Bladder microvascular endothelial cell (primary cell): ENCODE measurements around the gene NUDT1. TPM values are rescaled to one million over a fixed set of nuclear protein-coding genes. Genes with fewer than 3 reads are reported as not detected.

ENCODE experiments used
- total RNA-seq: library from RNA; depleted of rRNA; stranded (reverse); fragments of >200 nt; gene quantifications from 2 replicates; pipeline ENCODE4 v1.2.3, GENCODE V29; 2014

The NUDT1 gene
- total RNA-seq, result 6.7 and 19.3 TPM in 2 replicates

DNA sequence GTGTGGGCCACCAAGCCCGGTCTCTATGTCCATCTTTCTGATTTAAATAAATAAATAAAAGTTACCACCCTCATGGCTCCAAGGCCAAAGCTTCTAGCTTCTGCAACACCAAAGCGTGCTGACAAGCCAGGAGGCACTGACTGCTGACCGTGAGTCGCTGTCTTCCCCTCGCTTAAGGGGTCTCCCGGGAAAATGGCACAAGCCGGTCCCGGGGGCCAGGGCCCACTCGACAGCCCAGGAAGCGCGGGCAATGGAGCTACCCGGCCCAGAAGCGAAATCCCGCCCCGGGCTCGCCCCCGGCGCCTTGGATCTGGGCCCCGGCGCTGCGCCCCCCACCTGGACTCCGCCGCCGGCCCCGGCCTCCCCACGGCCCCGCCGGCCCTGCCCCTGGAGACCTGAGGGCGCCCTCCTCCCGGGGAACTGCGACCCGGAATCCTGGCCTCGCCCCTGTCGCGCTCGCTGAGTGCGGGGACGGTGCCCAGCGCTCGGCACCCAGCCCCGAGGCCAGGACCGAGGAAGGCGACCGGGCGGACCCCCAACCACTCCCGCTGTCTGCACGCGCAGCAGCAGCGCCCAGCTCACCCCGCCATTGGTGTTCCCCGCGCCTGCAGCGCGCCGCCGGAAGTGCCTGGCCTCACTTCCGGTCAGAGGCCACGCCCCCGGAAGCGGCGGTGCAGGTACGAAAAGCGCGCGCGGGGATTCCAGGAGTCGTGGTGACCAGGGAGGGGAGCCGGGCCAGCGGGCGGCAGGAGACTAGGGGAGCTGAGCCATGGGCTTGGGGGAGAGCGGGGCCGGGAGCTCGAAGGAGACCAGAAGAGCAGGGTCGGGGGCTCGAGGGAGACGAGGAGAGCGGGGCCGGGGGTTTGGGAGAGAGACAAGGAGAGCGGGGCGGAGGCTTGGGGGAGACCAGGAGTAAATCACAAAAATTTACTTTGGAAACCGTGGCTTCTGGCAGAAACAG lies at the start of gene NUDT1, which contains the start of gene MRM2:
Gene NUDT1 (plus strand): TSS at position 647 of the 961 bp plus-strand sequence. CDS start 2,349 bp downstream, outside the sequence.
Gene MRM2 (minus strand): TSS at position 626 of the 961 bp plus-strand sequence. CDS start 36 bp downstream, at position 590.

GRCh38 chr7:2232766-2233520 lies 9.1 kb upstream of the NUDT1 start, which contains the start of gene MAD1L1:
MAD1L1 (minus strand) TSS chr7:2232945; CDS start chr7:2230133, 2,812 bp downstream.

Other genes with a start within 250 kb of the NUDT1 start
- 50.2 and 75.5 TPM in 2 replicates for gene MAD1L1, start 9.3 kb upstream of the NUDT1 start, total RNA-seq
- 11.7 and 13.5 TPM in 2 replicates for gene MRM2, start within 50 bp of the NUDT1 start, total RNA-seq
- gene SNX8, start 72.2 kb downstream of the NUDT1 start, total RNA-seq, result 6.5 and 15.1 TPM in 2 replicates
- 169 and 224 TPM in 2 replicates for gene EIF3B, start 112.6 kb downstream of the NUDT1 start, total RNA-seq
- gene CHST12, start 161.4 kb downstream of the NUDT1 start, total RNA-seq, result 3.7 and 12.8 TPM in 2 replicates
- gene GRIFIN, start 234.2 kb downstream of the NUDT1 start, total RNA-seq, result not detected in 2 replicates